Testis (tissue), 3 donors: Measurements from ENCODE around the gene LRRC58. TPM values are rescaled to one million over a fixed set of nuclear protein-coding genes. Genes with fewer than 3 reads are reported as not detected.
"Not testable (repeated sequence)": the region's sequence is repeated elsewhere in the genome, so short reads cannot be mapped to it uniquely, and the experiment has no call there.

ENCODE experiments used
- DNase-seq: peaks from one replicate; pipeline ENCODE4 v3.0.0-alpha.2; 2019
- H3K27ac ChIP-seq, 2 donors: fragments of 200-600 bp; sonication (generic); one replicate each; pipeline ENCODE4 v1.5.1; 2019
- H3K27me3 ChIP-seq: fragments of 200-600 bp; sonication (generic); one replicate; pipeline ENCODE4 v1.5.1; 2019
- H3K36me3 ChIP-seq: fragments of 200-600 bp; sonication (generic); one replicate; pipeline ENCODE4 v1.5.1; 2017; ENCODE audit warnings: low read depth; ENCODE audit errors: missing control alignments
- H3K4me1 ChIP-seq: fragments of 200-600 bp; sonication (generic); one replicate; pipeline ENCODE4 v1.5.1; 2019
- H3K4me3 ChIP-seq, 2 donors: fragments of 200-600 bp; sonication (generic); one replicate each; pipeline ENCODE4 v1.5.1; 2017 to 2019
- H3K9me3 ChIP-seq: fragments of 200-600 bp; sonication (generic); one replicate; pipeline ENCODE4 v1.5.1; 2017
- POLR2A ChIP-seq: fragments of 450-650 bp; IDR thresholded peaks from one replicate; pipeline ENCODE4 v1.6.1; 2017; ENCODE audit warnings: antibody characterized with exemption, mild to moderate bottlenecking, moderate library complexity
- WGBS, 2 donors: methylation state at CpG; one replicate each; pipeline ENCODE4 v1.1.5; 2018; 5-methylcytosine and 5-hydroxymethylcytosine counted together
- intact Hi-C: fragments of 100-400 bp; cut with DNase I; formaldehyde crosslinking; loops from one replicate; pipeline ENCODE4 v1.15.1; 2023; ENCODE audit warnings: low total_unique reads
- polyA plus RNA-seq: library from polyadenylated mRNA; stranded (reverse); fragments of 350-450 nt; fragmentation: Illumina TruSeq; extraction: RNeasy Lipid Tissue Mini Kit (QIAGEN cat#74804); gene quantifications from one replicate; pipeline ENCODE4 v1.2.3, GENCODE V29; 2014; ENCODE audit warnings: low read depth, low replicate concordance; ENCODE audit not compliant: insufficient read depth
- total RNA-seq, 2 donors: library from RNA; depleted of rRNA; stranded (reverse); fragments of >200 nt; gene quantifications; one replicate each; pipeline ENCODE4 v1.2.3, GENCODE V29; 2016
- TF ChIP-seq, protein P1 (sequence below), 3 experiments: fragments of 450-650 bp in 2 of 3; fragments of 200-600 bp in 1 of 3; sonication (generic) in 1 of 3; IDR thresholded peaks; one replicate each; pipeline ENCODE4 v1.5.1; 2016 to 2019; ENCODE audit warnings: antibody characterized with exemption in 3 of 3, mild to moderate bottlenecking in 2 of 3, moderate library complexity in 1 of 3

The LRRC58 gene
- total and polyA plus RNA-seq, 3 donors from 2014 or later, result 8.5 to 21.2 (median 18.6) TPM

DNA sequence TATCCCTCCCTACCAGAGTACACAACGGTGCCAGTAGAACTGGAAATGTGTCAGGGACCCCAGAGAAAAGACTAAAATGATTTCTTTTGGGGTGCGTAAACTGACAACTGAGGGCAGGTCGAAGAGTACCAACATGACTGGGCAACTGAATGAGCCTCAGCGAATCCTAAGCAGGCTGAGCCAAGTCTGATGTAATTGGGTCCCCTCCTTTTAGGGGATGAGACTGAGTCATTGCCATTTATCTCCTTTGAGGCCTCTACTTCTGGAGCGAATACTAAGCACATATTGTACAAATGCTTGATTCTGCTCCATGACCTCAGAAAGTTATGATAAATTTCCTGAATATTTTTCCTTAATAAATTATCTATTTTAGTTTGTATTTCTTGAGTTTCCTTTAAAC lies 46.8 kb downstream of the LRRC58 start:
- Histone ChIP-seq H3K27me3 (no peaks in the 10 kb centered on the region), H3K9me3 (no peaks in the 10 kb centered on the region), H3K4me1 (no peaks in the 10 kb centered on the region), H3K36me3 (no peaks in the 10 kb centered on the region), H3K27ac (no peak overlapping the region), H3K4me3 (no peak overlapping the region)
- TF ChIP-seq, protein P1, sequence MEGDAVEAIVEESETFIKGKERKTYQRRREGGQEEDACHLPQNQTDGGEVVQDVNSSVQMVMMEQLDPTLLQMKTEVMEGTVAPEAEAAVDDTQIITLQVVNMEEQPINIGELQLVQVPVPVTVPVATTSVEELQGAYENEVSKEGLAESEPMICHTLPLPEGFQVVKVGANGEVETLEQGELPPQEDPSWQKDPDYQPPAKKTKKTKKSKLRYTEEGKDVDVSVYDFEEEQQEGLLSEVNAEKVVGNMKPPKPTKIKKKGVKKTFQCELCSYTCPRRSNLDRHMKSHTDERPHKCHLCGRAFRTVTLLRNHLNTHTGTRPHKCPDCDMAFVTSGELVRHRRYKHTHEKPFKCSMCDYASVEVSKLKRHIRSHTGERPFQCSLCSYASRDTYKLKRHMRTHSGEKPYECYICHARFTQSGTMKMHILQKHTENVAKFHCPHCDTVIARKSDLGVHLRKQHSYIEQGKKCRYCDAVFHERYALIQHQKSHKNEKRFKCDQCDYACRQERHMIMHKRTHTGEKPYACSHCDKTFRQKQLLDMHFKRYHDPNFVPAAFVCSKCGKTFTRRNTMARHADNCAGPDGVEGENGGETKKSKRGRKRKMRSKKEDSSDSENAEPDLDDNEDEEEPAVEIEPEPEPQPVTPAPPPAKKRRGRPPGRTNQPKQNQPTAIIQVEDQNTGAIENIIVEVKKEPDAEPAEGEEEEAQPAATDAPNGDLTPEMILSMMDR (IDR thresholded peaks at IDR 0.05), result no peak
- no peak for TF ChIP-seq POLR2A
- DNase-seq, result no peak
- intact Hi-C loops, result no loop called here
- 54 to 76% methylated on average over 5 of the region's 5 CpGs for WGBS, 2 donors

DNA sequence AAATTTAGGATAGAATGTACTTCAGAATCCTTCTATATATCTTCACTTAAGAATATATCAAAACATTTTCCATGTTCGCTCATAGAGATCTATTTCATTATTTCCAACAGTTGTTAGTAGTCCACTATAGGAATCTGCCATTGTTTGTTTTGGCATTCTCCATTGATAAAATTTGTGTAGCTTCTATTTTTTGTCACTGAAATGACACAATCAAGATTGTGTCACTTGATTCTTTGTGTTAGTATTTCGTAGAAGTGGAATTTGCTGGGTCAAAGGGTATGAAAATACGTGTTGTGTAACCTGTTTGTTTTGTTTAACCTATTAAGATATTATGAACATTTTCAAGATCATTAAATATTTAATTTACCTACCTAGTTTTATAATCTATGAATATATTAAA lies 48.2 kb downstream of the LRRC58 start:
- intact Hi-C loops, result no loop called here
- 88 to 91% methylated on average over 3 of the region's 3 CpGs for WGBS, 2 donors

DNA sequence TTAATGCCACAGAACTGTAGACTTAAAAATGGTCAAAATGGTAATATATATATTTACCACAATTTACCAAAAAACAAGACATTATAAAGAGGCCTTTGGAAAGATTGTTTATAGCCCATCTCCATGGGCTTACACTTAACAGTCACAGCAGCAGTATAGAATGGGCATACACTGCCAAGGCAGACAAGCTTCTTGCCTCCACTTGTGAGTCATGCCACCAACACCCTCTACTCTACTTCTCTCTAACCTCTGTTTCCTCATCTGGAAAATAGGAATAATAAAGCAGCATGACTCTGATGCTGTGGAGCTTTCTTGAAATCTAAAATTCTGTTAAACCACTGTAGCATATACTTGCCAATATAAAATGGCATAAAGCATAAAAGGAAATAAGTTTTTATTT lies 49.8 kb downstream of the LRRC58 start:
- no peak for TF ChIP-seq POLR2A
- TF ChIP-seq, protein P1 (IDR thresholded peaks at IDR 0.05), result no peak
- Histone ChIP-seq H3K4me3 (no peak overlapping the region), H3K27ac (no peak overlapping the region), H3K36me3 (no peaks in the 10 kb centered on the region), H3K27me3 (no peaks in the 10 kb centered on the region), H3K4me1 (no peaks in the 10 kb centered on the region), H3K9me3 (no peaks in the 10 kb centered on the region)
- DNase-seq, result no peak
- intact Hi-C loops, result no loop called here

More for the DNA sequence above, 48.2 kb downstream of the LRRC58 start:
- Histone ChIP-seq H3K27ac (no peak overlapping the region), H3K27me3 (no peaks in the 10 kb centered on the region), H3K4me3 (no peak overlapping the region), H3K4me1 (no peaks in the 10 kb centered on the region), H3K9me3 (no peaks in the 10 kb centered on the region), H3K36me3 (no peaks in the 10 kb centered on the region)
- DNase-seq, result no peak
- TF ChIP-seq, protein P1 (IDR thresholded peaks at IDR 0.05), result no peak

DNA sequence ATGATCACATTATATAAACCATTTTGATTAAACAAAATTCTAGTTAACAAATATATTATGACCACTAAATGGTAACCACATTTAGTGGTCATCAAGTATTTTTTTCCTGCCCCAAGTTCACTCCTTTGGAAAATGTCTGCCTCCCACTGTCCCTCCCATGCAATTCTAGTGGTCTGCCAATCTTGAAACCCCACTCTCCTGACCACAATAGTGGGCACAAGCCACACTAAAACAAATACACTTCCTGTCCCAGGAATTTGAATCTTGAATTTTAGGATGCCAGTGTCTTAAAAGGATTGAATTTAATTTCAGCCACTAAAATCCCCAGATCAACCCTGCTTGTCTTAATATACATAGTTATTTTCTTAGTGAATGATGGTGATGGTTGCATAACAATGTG lies 50.2 kb downstream of the LRRC58 start:
- TF ChIP-seq POLR2A, result no peak
- TF ChIP-seq, protein P1 (IDR thresholded peaks at IDR 0.05), result no peak
- no peak for DNase-seq
- Histone ChIP-seq H3K4me3 (no peak overlapping the region), H3K27me3 (no peaks in the 10 kb centered on the region), H3K9me3 (no peaks in the 10 kb centered on the region), H3K4me1 (no peaks in the 10 kb centered on the region), H3K27ac (no peak overlapping the region), H3K36me3 (no peaks in the 10 kb centered on the region)
- intact Hi-C loops, result no loop called here

DNA sequence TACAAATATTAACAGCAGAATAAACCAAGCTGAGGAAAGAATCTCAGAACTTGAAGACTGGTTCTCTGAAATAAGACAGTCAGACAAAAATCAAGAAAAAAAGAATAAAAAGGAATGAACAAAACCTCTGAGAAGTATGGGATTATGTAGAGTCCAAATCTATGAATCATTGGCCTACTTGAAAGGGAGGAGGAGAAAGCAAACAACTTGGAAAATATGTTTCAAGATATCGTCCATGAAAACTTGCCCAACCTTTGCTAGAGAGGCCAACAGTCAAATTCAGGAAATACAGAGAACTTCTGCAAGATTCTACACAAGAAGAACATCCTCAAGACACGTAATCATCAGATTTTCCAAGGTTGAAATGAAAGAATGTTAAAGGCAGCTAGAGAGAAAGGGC lies 57.6 kb downstream of the LRRC58 start:
- H3K27ac ChIP-seq, H3K36me3 ChIP-seq, H3K27me3 ChIP-seq, DNase-seq, H3K9me3 ChIP-seq, H3K4me1 ChIP-seq, H3K4me3 ChIP-seq, intact Hi-C loops: not testable (repeated sequence)
- WGBS, 2 donors, result 76 to 86% methylated on average over 2 of the region's 2 CpGs
